IPS-15b (cell line): ENCODE measurements around the gene SPPL2C.

ENCODE experiments used
- H3K27me3 ChIP-seq: one replicate; pipeline ENCODE4 v1.6.1; 2013; ENCODE audit warnings: low read length; ENCODE audit not compliant: control insufficient read depth, insufficient read depth
- H3K36me3 ChIP-seq: one replicate; pipeline ENCODE4 v1.6.1; 2013; ENCODE audit warnings: low read length; ENCODE audit not compliant: control insufficient read depth, insufficient read depth
- H3K4me1 ChIP-seq: one replicate; pipeline ENCODE4 v1.6.1; 2013; ENCODE audit warnings: mild to moderate bottlenecking, low read length; ENCODE audit not compliant: control insufficient read depth, insufficient read depth
- H3K4me3 ChIP-seq: one replicate; pipeline ENCODE4 v1.5.1; 2013; ENCODE audit warnings: low read depth, low read length
- H3K9ac ChIP-seq: one replicate; pipeline ENCODE4 v1.6.1; 2013; ENCODE audit warnings: low read depth, mild to moderate bottlenecking, low read length
- H3K9me3 ChIP-seq: one replicate; pipeline ENCODE4 v1.6.1; 2013; ENCODE audit warnings: mild to moderate bottlenecking, low read length; ENCODE audit not compliant: control insufficient read depth, insufficient read depth

SPPL2C gene

GRCh38 chr17:45844695-45845375, at the start of gene SPPL2C:
SPPL2C (plus strand) TSS chr17:45844881; CDS start chr17:45844907, 26 bp downstream.
- Histone ChIP-seq H3K4me3 (no peak within 1 kb of the TSS), H3K9ac (no peak within 1 kb of the TSS), H3K9me3 (no peaks in the 10 kb centered on the region), H3K27me3 (no peaks in the 10 kb centered on the region), H3K36me3 (no peaks in the 10 kb centered on the region), H3K4me1 (no peaks in the 10 kb centered on the region)

- peaks cover 10% of the 10 kb centered on the region for H3K27me3 ChIP-seq
- no peak overlapping the region for H3K9ac ChIP-seq
- H3K4me3 ChIP-seq = no peak overlapping the region
- no peaks in the 10 kb centered on the region for H3K36me3 ChIP-seq
- H3K9me3 ChIP-seq = no peaks in the 10 kb centered on the region
- H3K4me1 ChIP-seq = no peaks in the 10 kb centered on the region
Observed at GRCh38 chr17:45800816-45801215, 43.9 kb upstream of the SPPL2C start.

GRCh38 chr17:45801421-45801820, 43.3 kb upstream of the SPPL2C start:
- no peaks in the 10 kb centered on the region for H3K36me3 ChIP-seq
- H3K9ac ChIP-seq = no peak overlapping the region
- no peaks in the 10 kb centered on the region for H3K9me3 ChIP-seq
- peaks cover 10% of the 10 kb centered on the region for H3K27me3 ChIP-seq
- no peak overlapping the region for H3K4me3 ChIP-seq
- H3K4me1 ChIP-seq = no peaks in the 10 kb centered on the region

- H3K27me3 ChIP-seq = no peaks in the 10 kb centered on the region
- H3K4me3 ChIP-seq = no peak overlapping the region
- H3K4me1 ChIP-seq = no peaks in the 10 kb centered on the region
Observed at GRCh38 chr17:45808845-45809244, 35.8 kb upstream of the SPPL2C start.

GRCh38 chr17:45809499-45809898, 35.2 kb upstream of the SPPL2C start:
- peaks cover 2% of the 10 kb centered on the region for H3K27me3 ChIP-seq

More at GRCh38 chr17:45808845-45809244, 35.8 kb upstream of the SPPL2C start:
- Histone ChIP-seq H3K9ac (no peak overlapping the region), H3K9me3 (no peaks in the 10 kb centered on the region), H3K36me3 (no peaks in the 10 kb centered on the region)

GRCh38 chr17:45812102-45812501, 32.6 kb upstream of the SPPL2C start:
- no peak overlapping the region for H3K4me3 ChIP-seq
- H3K27me3 ChIP-seq = peaks cover 2% of the 10 kb centered on the region
- no peaks in the 10 kb centered on the region for H3K4me1 ChIP-seq
- no peak overlapping the region for H3K9ac ChIP-seq
- no peaks in the 10 kb centered on the region for H3K36me3 ChIP-seq
- no peaks in the 10 kb centered on the region for H3K9me3 ChIP-seq

More at GRCh38 chr17:45809499-45809898, 35.2 kb upstream of the SPPL2C start:
- Histone ChIP-seq H3K4me3 (no peak overlapping the region), H3K4me1 (no peaks in the 10 kb centered on the region), H3K9me3 (no peaks in the 10 kb centered on the region), H3K9ac (no peak overlapping the region), H3K36me3 (no peaks in the 10 kb centered on the region)

- Histone ChIP-seq H3K9me3 (no peaks in the 10 kb centered on the region), H3K9ac (no peak overlapping the region), H3K36me3 (no peaks in the 10 kb centered on the region), H3K27me3 (peaks cover 2% of the 10 kb centered on the region), H3K4me3 (no peak overlapping the region), H3K4me1 (no peaks in the 10 kb centered on the region)
Observed at GRCh38 chr17:45813048-45813725, 31.5 kb upstream of the SPPL2C start.

GRCh38 chr17:45814622-45815606, 29.8 kb upstream of the SPPL2C start:
- Histone ChIP-seq H3K9me3 (no peaks in the 10 kb centered on the region), H3K27me3 (peaks cover 2% of the 10 kb centered on the region), H3K4me3 (no peak overlapping the region), H3K4me1 (no peaks in the 10 kb centered on the region), H3K9ac (no peak overlapping the region), H3K36me3 (no peaks in the 10 kb centered on the region)

- no peak overlapping the region for H3K4me3 ChIP-seq
- H3K9me3 ChIP-seq = no peaks in the 10 kb centered on the region
- peaks cover 2% of the 10 kb centered on the region for H3K27me3 ChIP-seq
- H3K36me3 ChIP-seq = no peaks in the 10 kb centered on the region
- no peak overlapping the region for H3K9ac ChIP-seq
- no peaks in the 10 kb centered on the region for H3K4me1 ChIP-seq
Observed at GRCh38 chr17:45815752-45816151, 28.9 kb upstream of the SPPL2C start.

GRCh38 chr17:45818041-45818440, 26.6 kb upstream of the SPPL2C start:
- H3K4me3 ChIP-seq = no peak overlapping the region

GRCh38 chr17:45818699-45819098, 26.0 kb upstream of the SPPL2C start:
- no peak overlapping the region for H3K9ac ChIP-seq
- H3K9me3 ChIP-seq = no peaks in the 10 kb centered on the region
- no peaks in the 10 kb centered on the region for H3K36me3 ChIP-seq
- H3K27me3 ChIP-seq = peaks cover 2% of the 10 kb centered on the region
- H3K4me1 ChIP-seq = no peaks in the 10 kb centered on the region
- H3K4me3 ChIP-seq = no peak overlapping the region

More at GRCh38 chr17:45818041-45818440, 26.6 kb upstream of the SPPL2C start:
- Histone ChIP-seq H3K36me3 (no peaks in the 10 kb centered on the region), H3K9me3 (no peaks in the 10 kb centered on the region), H3K27me3 (peaks cover 2% of the 10 kb centered on the region), H3K4me1 (no peaks in the 10 kb centered on the region), H3K9ac (no peak overlapping the region)
